Fibroblast of the aortic adventitia (primary cell): ENCODE data around the gene UTS2R. TPM values are rescaled to one million over a fixed set of nuclear protein-coding genes. Genes with fewer than 3 reads are reported as not detected.

Source experiments
- DNase-seq: peaks from one replicate; pipeline ENCODE4 v3.0.0-alpha.2; 2010; ENCODE audit warnings: low read depth
- H3K4me3 ChIP-seq: 2 replicates; pipeline ENCODE4 v1.5.1; 2011; ENCODE audit warnings: low read depth, mild to moderate bottlenecking, control low read depth, low read length, moderate library complexity
- CTCF ChIP-seq: IDR thresholded peaks from 2 replicates; pipeline ENCODE4 v1.5.1; 2011; ENCODE audit warnings: mild to moderate bottlenecking, low read length, control low read depth, inconsistent platforms; ENCODE audit not compliant: insufficient read depth
- total RNA-seq: library from RNA; depleted of rRNA; stranded (reverse); fragments of >200 nt; gene quantifications from 2 replicates; pipeline ENCODE4 v1.2.3, GENCODE V29; 2012; ENCODE audit warnings: low replicate concordance

The UTS2R gene
- total RNA-seq, 1 donor, result not detected

GRCh38 chr17:82388922-82389283 lies 17.3 kb downstream of the UTS2R start:
- no peak for DNase-seq

GRCh38 chr17:82389379-82389778 lies 17.8 kb downstream of the UTS2R start:
- no peak overlapping the region for H3K4me3 ChIP-seq
- TF ChIP-seq CTCF, result no peak
- no peak for DNase-seq

More at GRCh38 chr17:82388922-82389283, 17.3 kb downstream of the UTS2R start:
- no peak for TF ChIP-seq CTCF
- H3K4me3 ChIP-seq, result no peak overlapping the region

- DNase-seq, result no peak
- no peak for TF ChIP-seq CTCF
- no peak overlapping the region for H3K4me3 ChIP-seq
Measured at GRCh38 chr17:82390015-82390859, 18.7 kb downstream of the UTS2R start.

GRCh38 chr17:82390860-82391435 lies 19.4 kb downstream of the UTS2R start:
- DNase-seq, result no peak
- TF ChIP-seq CTCF, result no peak
- no peak overlapping the region for H3K4me3 ChIP-seq

- no peak for TF ChIP-seq CTCF
Measured at GRCh38 chr17:82391496-82392066, 20.0 kb downstream of the UTS2R start.

GRCh38 chr17:82392209-82392920 lies 20.8 kb downstream of the UTS2R start:
- no peak for DNase-seq
- no peak overlapping the region for H3K4me3 ChIP-seq
- TF ChIP-seq CTCF, result no peak

More at GRCh38 chr17:82391496-82392066, 20.0 kb downstream of the UTS2R start:
- no peak for DNase-seq
- no peak overlapping the region for H3K4me3 ChIP-seq
